HG03342 (cell line): ENCODE data around the gene CPT2.
"Not testable (repeated sequence)": the region's sequence is repeated elsewhere in the genome, so short reads cannot be mapped to it uniquely, and the experiment has no call there.

Source experiments
- ATAC-seq: cut with Tn5 transposase; IDR thresholded peaks from one replicate; pipeline ENCODE4 v1.9.1; 2021; ENCODE audit warnings: mild to moderate bottlenecking, moderate library complexity; ENCODE audit not compliant: unreplicated experiment

CPT2 gene

GRCh38 chr1:53182111-53182593 lies 14.5 kb upstream of the CPT2 start:
- ATAC-seq: no peak

DNA sequence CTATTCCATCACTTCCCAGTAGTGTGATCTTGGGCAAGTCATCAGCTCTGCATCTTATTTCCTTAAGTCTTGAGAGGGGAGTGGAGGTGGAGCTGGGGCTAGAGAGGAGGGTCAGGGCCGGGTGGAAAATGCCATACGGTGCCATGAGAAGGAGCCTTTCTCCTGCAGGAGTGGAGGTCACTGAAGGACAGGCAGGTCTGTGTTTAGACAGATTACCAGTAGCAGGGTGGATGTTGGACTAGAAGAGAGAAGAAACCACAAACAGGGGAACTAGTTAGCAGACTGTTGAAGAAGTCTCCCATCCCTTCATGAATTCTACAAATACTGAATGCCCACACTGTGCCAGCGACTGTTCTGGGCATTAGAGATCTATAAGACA lies 13.9 kb upstream of the CPT2 start:
- no peak for ATAC-seq

- ATAC-seq: no peak
These were observed 13.3 kb upstream of the CPT2 start for GRCh38 chr1:53183095-53183990.

DNA sequence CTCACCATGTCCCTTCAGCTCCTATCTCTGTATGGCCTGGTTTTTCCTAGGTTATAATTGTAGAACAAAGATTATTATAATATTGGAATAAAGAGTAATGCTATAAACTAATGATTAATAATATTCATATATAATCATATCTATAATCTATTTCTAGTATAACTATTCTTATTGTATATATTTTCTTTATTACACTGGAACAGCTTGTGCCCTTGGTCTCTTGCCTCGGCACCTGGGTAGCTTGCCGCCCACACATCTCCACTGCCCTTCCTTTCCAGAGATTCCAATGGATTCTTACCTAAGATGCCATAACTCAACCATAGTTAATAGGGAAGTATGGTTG lies 10.7 kb upstream of the CPT2 start:
- not testable (repeated sequence) for ATAC-seq

DNA sequence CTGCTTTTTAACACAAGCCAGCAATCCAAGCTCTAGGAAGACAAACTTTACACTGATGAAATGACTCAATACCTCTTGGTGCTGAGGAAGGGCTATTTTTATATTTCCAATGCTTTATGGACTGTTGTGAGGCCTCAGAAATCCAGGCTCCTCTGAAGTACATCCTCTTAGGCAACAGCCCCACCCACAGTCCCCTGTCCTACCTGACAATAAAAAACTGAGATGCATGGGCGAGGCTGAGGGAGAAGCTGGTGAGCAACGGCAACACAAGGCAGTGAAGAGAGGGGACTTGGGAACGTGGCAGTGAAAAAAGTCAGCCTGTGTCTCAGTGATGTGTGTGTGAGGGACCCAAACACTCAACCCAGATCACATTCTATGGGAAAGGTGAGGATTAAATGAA lies 10.1 kb upstream of the CPT2 start:
- ATAC-seq: no peak

DNA sequence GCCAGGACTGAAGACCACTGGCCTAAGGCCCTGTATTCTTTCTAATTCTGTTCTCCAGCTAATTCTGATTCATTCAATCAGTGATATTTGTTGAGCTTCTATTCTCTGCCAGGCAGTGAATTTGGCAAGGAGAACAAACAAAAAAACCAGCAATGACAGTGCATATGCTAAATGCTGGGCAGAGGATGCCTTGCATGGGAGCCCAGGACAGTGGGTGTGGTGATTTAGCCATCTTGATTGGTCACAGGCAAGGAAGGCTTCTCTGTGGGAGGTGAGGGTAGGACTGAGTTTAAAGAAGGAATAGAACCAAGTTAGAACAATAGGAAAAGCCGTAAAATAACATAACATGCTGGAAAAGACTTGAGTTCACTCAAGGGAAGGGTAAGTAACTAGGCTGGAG lies 9.2 kb upstream of the CPT2 start:
- ATAC-seq: no peak

GRCh38 chr1:53188099-53188498 lies 8.5 kb upstream of the CPT2 start:
- no peak for ATAC-seq

- no peak for ATAC-seq
These were observed 7.6 kb upstream of the CPT2 start for GRCh38 chr1:53189061-53189460.

DNA sequence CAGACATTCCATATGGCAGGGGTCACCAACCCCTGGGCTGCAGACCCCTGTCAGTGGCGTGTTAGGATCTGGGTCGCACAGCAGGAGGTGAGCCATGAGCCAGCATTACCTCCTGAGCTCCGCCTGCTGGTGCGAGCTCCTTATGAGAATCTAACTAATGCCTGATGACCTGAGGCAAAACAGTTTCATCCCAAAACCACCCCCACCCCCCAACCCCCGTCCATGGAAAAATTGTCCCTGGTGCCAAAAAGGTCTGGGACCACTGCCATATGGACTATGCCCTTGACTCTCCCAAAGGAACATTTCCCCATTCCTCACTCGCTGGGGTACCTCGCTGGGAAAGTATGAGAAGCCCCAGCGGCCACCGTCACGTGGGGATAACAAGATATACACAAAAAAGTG lies 6.4 kb upstream of the CPT2 start:
- no peak for ATAC-seq

GRCh38 chr1:53195246-53196016 lies 1.2 kb upstream of the CPT2 start:
- no peak for ATAC-seq

DNA sequence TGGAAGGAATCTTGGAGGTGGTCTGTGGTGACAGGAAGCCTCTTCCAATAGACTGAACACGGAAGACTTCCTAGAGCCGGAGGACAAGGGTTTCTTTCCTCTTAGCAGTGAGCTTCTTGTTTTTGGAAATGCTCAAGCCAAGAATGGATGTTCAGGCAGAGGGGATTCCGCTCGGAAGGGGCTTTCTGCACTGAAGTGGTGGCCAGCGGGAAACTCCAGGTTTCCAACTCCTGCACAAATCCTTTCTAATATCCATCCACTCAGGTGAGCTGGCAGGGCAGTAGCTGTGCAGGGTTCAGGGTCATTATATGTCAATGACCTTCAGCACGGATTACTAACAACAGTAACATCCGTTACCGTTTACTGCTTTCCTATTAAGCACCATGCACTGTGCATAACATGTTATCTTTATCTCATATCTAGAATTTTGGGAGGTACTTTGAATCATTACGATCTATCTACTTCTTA lies 573 bp upstream of the CPT2 start:
- ATAC-seq: peak; percentile 4

DNA sequence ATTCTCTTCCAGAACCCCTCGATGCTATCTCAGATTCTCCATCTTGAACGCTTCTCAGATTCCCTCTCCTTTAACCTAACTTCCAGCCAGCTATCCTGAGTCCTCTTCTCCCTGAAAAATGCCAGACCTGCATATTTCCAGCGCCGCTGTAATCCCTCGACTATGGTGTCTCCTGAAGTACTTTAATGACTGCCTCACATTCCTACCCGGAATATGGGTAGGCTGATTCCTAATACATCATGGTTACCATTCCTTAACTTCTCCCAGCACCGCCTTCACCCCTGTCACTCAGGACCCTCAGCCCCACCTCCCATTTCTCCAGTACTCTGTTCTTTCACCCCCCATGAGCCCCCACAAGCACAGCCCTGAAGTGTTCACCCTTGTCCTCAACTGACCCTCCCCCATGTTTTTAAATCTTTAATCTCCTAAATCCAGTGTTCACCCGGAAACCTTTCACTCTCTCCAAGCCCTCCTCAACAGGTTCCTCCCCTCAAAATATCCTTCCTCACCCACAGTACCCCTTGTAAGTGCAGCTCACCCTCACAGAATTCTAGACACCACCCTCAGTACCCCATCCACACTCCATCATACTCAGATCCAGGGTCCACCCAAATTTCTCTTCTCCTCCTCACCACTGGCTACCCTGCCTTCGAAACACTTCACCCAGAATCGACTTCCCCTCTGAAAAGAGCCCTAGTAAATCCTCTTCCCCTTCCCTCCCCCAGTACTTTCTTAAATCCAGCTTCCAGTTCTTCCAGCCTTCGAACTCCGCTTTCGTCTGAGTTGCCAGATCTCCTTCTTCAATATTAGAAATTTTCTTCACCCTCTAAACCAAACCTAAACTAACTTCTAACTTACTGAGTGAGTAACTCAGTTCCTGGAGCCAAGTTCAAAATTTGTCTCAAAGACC lies 922 bp downstream of the CPT2 start:
- ATAC-seq: no peak

DNA sequence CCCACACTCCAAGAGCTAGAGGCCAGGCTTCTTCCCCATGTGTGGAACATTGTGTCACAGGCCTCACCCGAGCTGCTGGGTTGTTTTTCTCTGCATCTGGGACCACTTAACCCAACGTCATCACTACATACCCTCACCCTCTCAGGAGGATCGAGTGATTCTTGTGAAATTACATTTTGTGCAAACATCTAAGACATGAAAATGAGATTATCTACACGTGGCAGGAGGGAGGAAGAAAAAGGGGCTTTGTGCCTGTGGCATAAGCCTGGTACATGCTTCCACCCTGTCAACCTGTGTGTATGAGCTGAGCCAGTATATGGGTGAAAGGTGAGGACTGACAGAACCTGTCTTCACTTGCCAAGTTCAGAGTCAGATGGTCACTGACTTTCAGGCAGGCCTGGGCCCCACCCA lies 1.6 kb downstream of the CPT2 start:
- no peak for ATAC-seq

DNA sequence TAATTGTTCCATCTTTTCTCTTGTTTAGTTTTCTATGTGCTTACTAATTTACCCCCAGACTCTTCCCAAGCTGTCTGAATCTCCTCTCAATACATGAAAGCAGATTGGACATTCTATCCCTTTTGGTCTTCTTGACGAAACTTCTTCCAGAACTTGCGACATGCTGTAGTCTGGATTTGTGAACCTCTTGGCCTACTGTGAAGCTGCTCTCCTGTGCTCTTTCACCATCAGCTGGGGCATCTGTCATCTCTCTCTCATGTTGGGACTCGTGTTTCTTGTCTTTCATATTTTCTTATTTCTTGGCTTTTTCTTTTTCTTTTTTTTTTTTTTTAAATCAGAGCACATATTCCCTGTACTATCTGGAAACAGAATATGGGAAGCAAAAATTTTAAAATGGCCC lies 6.8 kb downstream of the CPT2 start:
- no peak for ATAC-seq

- ATAC-seq: not testable (repeated sequence)
These were observed 8.9 kb downstream of the CPT2 start for GRCh38 chr1:53205496-53205895.

- ATAC-seq: not testable (repeated sequence)
These were observed 9.6 kb downstream of the CPT2 start for GRCh38 chr1:53206083-53206685.

- no peak for ATAC-seq
These were observed 10.2 kb downstream of the CPT2 start for GRCh38 chr1:53206735-53207379.

- ATAC-seq: no peak
These were observed 11.1 kb downstream of the CPT2 start for GRCh38 chr1:53207726-53208125.

DNA sequence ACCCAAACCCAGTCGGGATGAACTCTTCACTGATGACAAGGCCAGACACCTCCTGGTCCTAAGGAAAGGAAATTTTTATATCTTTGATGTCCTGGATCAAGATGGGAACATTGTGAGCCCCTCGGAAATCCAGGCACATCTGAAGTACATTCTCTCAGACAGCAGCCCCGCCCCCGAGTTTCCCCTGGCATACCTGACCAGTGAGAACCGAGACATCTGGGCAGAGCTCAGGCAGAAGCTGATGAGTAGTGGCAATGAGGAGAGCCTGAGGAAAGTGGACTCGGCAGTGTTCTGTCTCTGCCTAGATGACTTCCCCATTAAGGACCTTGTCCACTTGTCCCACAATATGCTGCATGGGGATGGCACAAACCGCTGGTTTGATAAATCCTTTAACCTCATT lies 13.7 kb downstream of the CPT2 start:
- ATAC-seq: no peak

GRCh38 chr1:53210954-53211353 lies 14.3 kb downstream of the CPT2 start:
- no peak for ATAC-seq
